HCT116 (cell line): Measurements from ENCODE around the gene STK38L. TPM values are rescaled to one million over a fixed set of nuclear protein-coding genes. Genes with fewer than 3 reads are reported as not detected.
A peak's percentile ranks its signal among the peaks of the same experiment; 100 is the strongest.

Source experiments
- ATAC-seq: fragments of 200-7000 bp; cut with Tn5 transposase; 2 replicates; pipeline ENCODE4 v1.9.1; 2020; ENCODE audit warnings: mild to moderate bottlenecking, moderate library complexity
- BruUV-seq: library from RNA; stranded (reverse); fragments of 400-500 nt; replicated peaks from 2 replicates; lab custom pipeline; 2021; lab: Mats Ljungman, UMichigan
- CTCF ChIA-PET: fragments of 300-600 bp; sonication (Branson Sonifier 250); formaldehyde crosslinking; loops from one replicate; lab custom pipeline; 2021; ENCODE audit warnings: antibody characterized with exemption; lab: Charles Lee
- POLR2A ChIA-PET: fragments of 300-600, 350-600 bp; sonication (Branson Sonifier 250); formaldehyde crosslinking; loops from one replicate; lab custom pipeline; 2021; ENCODE audit warnings: antibody characterized with exemption; lab: Charles Lee
- RAD21 ChIA-PET, 2 experiments: fragments of 300-600 bp; sonication (Branson Sonifier 250); formaldehyde crosslinking; loops; one replicate each; lab custom pipeline; 2023; ENCODE audit warnings: low total read pairs in 2 of 2; ENCODE audit not compliant: uncharacterized antibody in 2 of 2, unreplicated experiment in 2 of 2, low non-redundant PET in 1 of 2; lab: Charles Lee
- DNase-seq: peaks from one replicate; pipeline ENCODE4 v3.0.0-alpha.2; 2010; ENCODE audit warnings: low read depth, low spot score
- H2AFZ ChIP-seq: fragments of 200-600 bp; shearing (Covaris generic), sonication (generic); 2 replicates; pipeline ENCODE4 v1.6.1; 2017; ENCODE audit warnings: low read depth, mixed run types, mixed read lengths, antibody characterized with exemption, low read length; ENCODE audit not compliant: poor library complexity, severe bottlenecking
- H3K27ac ChIP-seq: 2 replicates; pipeline ENCODE4 v1.5.1; 2012; ENCODE audit warnings: low read depth, low read length
- H3K27me3 ChIP-seq: fragments of 200-600 bp; sonication (generic); 2 replicates; pipeline ENCODE4 v1.6.1; 2016; ENCODE audit warnings: mixed run types, low read length, mixed read lengths; ENCODE audit not compliant: insufficient read depth
- H3K36me3 ChIP-seq, 2 experiments: fragments of 200-500 bp in 1 of 2; fragments of 200-600 bp in 1 of 2; sonication (Bioruptor generic) in 1 of 2; sonication (generic) in 1 of 2; 2 replicates each; pipeline versions ENCODE4 v1.5.1 to v1.6.1; 2014 to 2016; ENCODE audit warnings: low read length in 2 of 2, inconsistent platforms in 1 of 2, mixed read lengths in 1 of 2, mixed run types in 1 of 2; ENCODE audit not compliant: insufficient read depth in 2 of 2, control insufficient read depth in 1 of 2
- H3K4me1 ChIP-seq, 2 experiments: fragments of 200-600 bp in 1 of 2; sonication (generic) in 1 of 2; 2 replicates each; pipeline versions ENCODE4 v1.5.1 to v1.6.1; 2012 to 2017; ENCODE audit warnings: low read length in 2 of 2, inconsistent platforms in 1 of 2, mild to moderate bottlenecking in 1 of 2, mixed read lengths in 1 of 2, mixed run types in 1 of 2, moderate library complexity in 1 of 2; ENCODE audit not compliant: insufficient read depth in 2 of 2, control insufficient read depth in 1 of 2
- H3K4me2 ChIP-seq: fragments of 200-600 bp; sonication (generic); 2 replicates; pipeline ENCODE4 v1.6.1; 2017; ENCODE audit warnings: mixed run types, low read length, mixed read lengths
- H3K4me3 ChIP-seq, 2 experiments: fragments of 200-600 bp in 1 of 2; sonication (generic) in 1 of 2; replicated peaks in 1 of 2; 2 replicates each; pipeline ENCODE4 v1.5.1; 2011 to 2016; ENCODE audit warnings: low read length in 2 of 2, control low read depth in 1 of 2, low read depth in 1 of 2, mild to moderate bottlenecking in 1 of 2, mixed read lengths in 1 of 2, mixed run types in 1 of 2
- H3K79me2 ChIP-seq: fragments of 200-600 bp; sonication (generic); 2 replicates; pipeline ENCODE4 v1.6.1; 2017; ENCODE audit warnings: mild to moderate bottlenecking, mixed run types, low read length, moderate library complexity, mixed read lengths; ENCODE audit not compliant: insufficient read depth
- H3K9ac ChIP-seq: fragments of 200-600 bp; sonication (generic); 2 replicates; pipeline ENCODE4 v1.6.1; 2016; ENCODE audit warnings: low read length, mixed read lengths
- H3K9me2 ChIP-seq: fragments of 200-600 bp; sonication (generic), shearing (Covaris generic); 2 replicates; pipeline ENCODE4 v1.6.1; 2017; ENCODE audit warnings: mixed run types, mild to moderate bottlenecking, moderate library complexity; ENCODE audit not compliant: insufficient read depth
- H3K9me3 ChIP-seq, 2 experiments: fragments of 200-500 bp in 1 of 2; fragments of 200-600 bp in 1 of 2; sonication (Bioruptor generic) in 1 of 2; sonication (generic) in 1 of 2; 2 replicates each; pipeline ENCODE4 v1.6.1; 2014 to 2017; ENCODE audit warnings: low read length in 2 of 2, mixed read lengths in 2 of 2, inconsistent platforms in 1 of 2, low read depth in 1 of 2, mild to moderate bottlenecking in 1 of 2, mixed run types in 1 of 2, moderate library complexity in 1 of 2; ENCODE audit not compliant: control insufficient read depth in 1 of 2, insufficient read depth in 1 of 2
- H4K20me1 ChIP-seq: fragments of 200-600 bp; sonication (generic), shearing (Covaris generic); 2 replicates; pipeline ENCODE4 v1.6.1; 2017; ENCODE audit warnings: mixed run types, mild to moderate bottlenecking, moderate library complexity; ENCODE audit not compliant: insufficient read depth
- ATF3 ChIP-seq: IDR thresholded peaks from 2 replicates; pipeline ENCODE4 v1.6.1; 2012
- CBX3 ChIP-seq: IDR thresholded peaks from 2 replicates; pipeline ENCODE4 v1.6.1; 2012; ENCODE audit warnings: low read depth
- CEBPB ChIP-seq: IDR thresholded peaks from 2 replicates; pipeline ENCODE4 v1.6.1; 2012; ENCODE audit warnings: low read depth
- CTCF ChIP-seq, 3 experiments: fragments of 200-600 bp in 1 of 3; sonication (generic) in 1 of 3; IDR thresholded peaks in 2 of 3; conservative IDR thresholded peaks in 1 of 3; 2 replicates each; pipeline ENCODE4 v1.5.1; 2012 to 2017; ENCODE audit warnings: low read depth in 2 of 3, low read length in 2 of 3, antibody characterized with exemption in 1 of 3, borderline replicate concordance in 1 of 3, control low read depth in 1 of 3, mild to moderate bottlenecking in 1 of 3, mixed read lengths in 1 of 3, mixed run types in 1 of 3, moderate library complexity in 1 of 3; ENCODE audit not compliant: insufficient read depth in 1 of 3
- EGR1 ChIP-seq: IDR thresholded peaks from 2 replicates; pipeline ENCODE4 v1.6.1; 2012; ENCODE audit warnings: low read depth
- ELF1 ChIP-seq: IDR thresholded peaks from 2 replicates; pipeline ENCODE4 v1.6.1; 2012; ENCODE audit warnings: low read depth, borderline replicate concordance
- EZH2 ChIP-seq: fragments of 200-600 bp; sonication (generic); IDR thresholded peaks from 2 replicates; pipeline ENCODE4 v1.6.1; 2017; ENCODE audit warnings: antibody characterized with exemption, mixed run types
- FOSL1 ChIP-seq: IDR thresholded peaks from 2 replicates; pipeline ENCODE4 v1.6.1; 2012; ENCODE audit warnings: low read depth
- JUND ChIP-seq: IDR thresholded peaks from 2 replicates; pipeline ENCODE4 v1.6.1; 2012
- POLR2A ChIP-seq: IDR thresholded peaks from 2 replicates; pipeline ENCODE4 v1.7.0; 2011; ENCODE audit warnings: borderline replicate concordance; ENCODE audit not compliant: insufficient read depth, insufficient read length; ENCODE audit errors: extremely low read depth
- POLR2AphosphoS5 ChIP-seq: IDR thresholded peaks from 2 replicates; pipeline ENCODE4 v1.6.1; 2011; ENCODE audit warnings: mild to moderate bottlenecking, low read depth, low read length, moderate library complexity
- RAD21 ChIP-seq: IDR thresholded peaks from 2 replicates; pipeline ENCODE4 v1.6.1; 2012; ENCODE audit warnings: low read depth, mild to moderate bottlenecking
- SIN3A ChIP-seq: IDR thresholded peaks from 2 replicates; pipeline ENCODE4 v1.6.1; 2012; ENCODE audit warnings: low read depth
- SP1 ChIP-seq: IDR thresholded peaks from 2 replicates; pipeline ENCODE4 v1.6.1; 2012; ENCODE audit warnings: low read depth
- SRF ChIP-seq: IDR thresholded peaks from 2 replicates; pipeline ENCODE4 v1.6.1; 2012; ENCODE audit warnings: low read depth
- TCF7L2 ChIP-seq: IDR thresholded peaks from 2 replicates; pipeline ENCODE4 v1.7.0; 2011; ENCODE audit warnings: borderline replicate concordance, inconsistent platforms; ENCODE audit not compliant: insufficient read depth, insufficient read length; ENCODE audit errors: extremely low read depth
- YY1 ChIP-seq: IDR thresholded peaks from 2 replicates; pipeline ENCODE4 v1.6.1; 2011; ENCODE audit warnings: low read length, low read depth, moderate library complexity, mild to moderate bottlenecking; ENCODE audit not compliant: insufficient replicate concordance; ENCODE audit errors: extremely low read depth
- ZNF274 ChIP-seq: fragments of 200-500 bp; sonication (Bioruptor generic); IDR thresholded peaks from 2 replicates; pipeline ENCODE4 v1.6.1; 2014; ENCODE audit warnings: mild to moderate bottlenecking, low read depth, low read length, inconsistent platforms
- intact Hi-C: fragments of 100-400 bp; cut with micrococcal nuclease; formaldehyde crosslinking; loops from 2 replicates; pipeline ENCODE4 v1.10.0; 2022
- total RNA-seq: library from RNA; stranded (reverse); gene quantifications from one replicate; pipeline ENCODE4 v1.2.1, GENCODE V29; 2021; ENCODE audit not compliant: unreplicated experiment
- TF ChIP-seq, protein P1 (sequence below): IDR thresholded peaks from 2 replicates; pipeline ENCODE4 v1.6.1; 2012; ENCODE audit warnings: low read depth
- TF ChIP-seq, protein P2 (sequence below): IDR thresholded peaks from 2 replicates; pipeline ENCODE4 v1.6.1; 2011; ENCODE audit warnings: mild to moderate bottlenecking, low read length, moderate library complexity; ENCODE audit not compliant: insufficient replicate concordance; ENCODE audit errors: extremely low read depth

STK38L gene
- total RNA-seq, 1 experiment from 2014 or later = 23.9 TPM

DNA sequence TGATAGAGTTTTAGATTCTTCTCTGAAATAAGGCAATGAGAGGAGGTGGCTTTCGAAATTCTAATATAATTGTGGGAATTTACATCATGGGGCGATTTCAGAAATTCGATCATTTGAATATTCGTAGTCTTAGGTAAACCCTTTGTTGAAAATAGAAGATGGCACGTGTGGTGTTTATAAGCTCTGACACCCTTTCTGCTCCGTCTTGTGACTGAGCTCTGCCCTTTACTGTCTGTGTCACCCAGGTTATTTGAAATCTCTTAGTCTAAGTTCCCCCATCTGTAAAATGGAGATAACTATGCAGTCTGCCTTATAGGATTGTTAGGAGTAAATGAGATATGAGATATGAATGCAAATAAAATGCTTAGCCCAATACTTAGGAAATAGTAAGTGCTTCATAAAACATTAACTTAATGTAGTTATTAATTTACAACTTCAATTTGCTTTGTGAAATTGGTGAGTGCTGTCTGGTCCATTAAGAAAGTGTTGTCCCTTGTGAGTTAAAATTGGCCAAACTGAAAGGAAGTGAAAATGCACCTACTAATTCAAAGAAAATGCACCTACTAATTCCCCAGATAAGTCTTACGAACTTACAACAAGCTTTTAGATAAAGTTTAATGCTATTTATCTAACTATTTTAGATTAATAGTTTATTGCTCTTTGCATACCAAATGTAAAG lies 90.1 kb downstream of the STK38L start:
- no peaks in the 10 kb centered on the region for H3K9me2 ChIP-seq
- POLR2A ChIA-PET = no interaction called here
- no peaks in the 10 kb centered on the region for H3K9me3 ChIP-seq
- H3K9ac ChIP-seq = peak overlapping the region; percentile 70
- H3K4me1 ChIP-seq = peaks cover 15 to 31% of the 10 kb centered on the region in 2 experiments
- H3K79me2 ChIP-seq = peaks cover 14% of the 10 kb centered on the region
- ATAC-seq (no peak), DNase-seq (no peak)
- H3K27ac ChIP-seq = no peak overlapping the region
- H3K4me2 ChIP-seq = peak overlapping the region; percentile 95
- H2AFZ ChIP-seq = no peak overlapping the region
- H3K4me3 ChIP-seq = peak overlapping the region; percentile 61 to 78
- no peak for TF ChIP-seq SIN3A
- no peak for TF ChIP-seq RAD21
- TF ChIP-seq TCF7L2 = no peak
- TF ChIP-seq, protein P1, sequence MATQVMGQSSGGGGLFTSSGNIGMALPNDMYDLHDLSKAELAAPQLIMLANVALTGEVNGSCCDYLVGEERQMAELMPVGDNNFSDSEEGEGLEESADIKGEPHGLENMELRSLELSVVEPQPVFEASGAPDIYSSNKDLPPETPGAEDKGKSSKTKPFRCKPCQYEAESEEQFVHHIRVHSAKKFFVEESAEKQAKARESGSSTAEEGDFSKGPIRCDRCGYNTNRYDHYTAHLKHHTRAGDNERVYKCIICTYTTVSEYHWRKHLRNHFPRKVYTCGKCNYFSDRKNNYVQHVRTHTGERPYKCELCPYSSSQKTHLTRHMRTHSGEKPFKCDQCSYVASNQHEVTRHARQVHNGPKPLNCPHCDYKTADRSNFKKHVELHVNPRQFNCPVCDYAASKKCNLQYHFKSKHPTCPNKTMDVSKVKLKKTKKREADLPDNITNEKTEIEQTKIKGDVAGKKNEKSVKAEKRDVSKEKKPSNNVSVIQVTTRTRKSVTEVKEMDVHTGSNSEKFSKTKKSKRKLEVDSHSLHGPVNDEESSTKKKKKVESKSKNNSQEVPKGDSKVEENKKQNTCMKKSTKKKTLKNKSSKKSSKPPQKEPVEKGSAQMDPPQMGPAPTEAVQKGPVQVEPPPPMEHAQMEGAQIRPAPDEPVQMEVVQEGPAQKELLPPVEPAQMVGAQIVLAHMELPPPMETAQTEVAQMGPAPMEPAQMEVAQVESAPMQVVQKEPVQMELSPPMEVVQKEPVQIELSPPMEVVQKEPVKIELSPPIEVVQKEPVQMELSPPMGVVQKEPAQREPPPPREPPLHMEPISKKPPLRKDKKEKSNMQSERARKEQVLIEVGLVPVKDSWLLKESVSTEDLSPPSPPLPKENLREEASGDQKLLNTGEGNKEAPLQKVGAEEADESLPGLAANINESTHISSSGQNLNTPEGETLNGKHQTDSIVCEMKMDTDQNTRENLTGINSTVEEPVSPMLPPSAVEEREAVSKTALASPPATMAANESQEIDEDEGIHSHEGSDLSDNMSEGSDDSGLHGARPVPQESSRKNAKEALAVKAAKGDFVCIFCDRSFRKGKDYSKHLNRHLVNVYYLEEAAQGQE = no peak
- TF ChIP-seq CEBPB = no peak
- TF ChIP-seq POLR2AphosphoS5 = no peak
- TF ChIP-seq ATF3 = no peak
- no peak for TF ChIP-seq ELF1
- no peak for TF ChIP-seq JUND
- no peak for TF ChIP-seq POLR2A
- no peak for TF ChIP-seq ZNF274
- TF ChIP-seq YY1 = no peak
- TF ChIP-seq EGR1 = no peak
- no peak for TF ChIP-seq FOSL1
- no peak for TF ChIP-seq CTCF (IDR thresholded peaks at IDR 0.05 in 2 of 3, conservative IDR thresholded peaks at IDR 0.05 in 1 of 3; ENCODE audit: borderline replicate concordance in 1 of 3, insufficient read depth in 1 of 3, low read depth in 2 of 3, low read length in 2 of 3)
- no peak for TF ChIP-seq EZH2
- no peak for TF ChIP-seq SP1
- no peak for TF ChIP-seq SRF
- TF ChIP-seq, protein P2, sequence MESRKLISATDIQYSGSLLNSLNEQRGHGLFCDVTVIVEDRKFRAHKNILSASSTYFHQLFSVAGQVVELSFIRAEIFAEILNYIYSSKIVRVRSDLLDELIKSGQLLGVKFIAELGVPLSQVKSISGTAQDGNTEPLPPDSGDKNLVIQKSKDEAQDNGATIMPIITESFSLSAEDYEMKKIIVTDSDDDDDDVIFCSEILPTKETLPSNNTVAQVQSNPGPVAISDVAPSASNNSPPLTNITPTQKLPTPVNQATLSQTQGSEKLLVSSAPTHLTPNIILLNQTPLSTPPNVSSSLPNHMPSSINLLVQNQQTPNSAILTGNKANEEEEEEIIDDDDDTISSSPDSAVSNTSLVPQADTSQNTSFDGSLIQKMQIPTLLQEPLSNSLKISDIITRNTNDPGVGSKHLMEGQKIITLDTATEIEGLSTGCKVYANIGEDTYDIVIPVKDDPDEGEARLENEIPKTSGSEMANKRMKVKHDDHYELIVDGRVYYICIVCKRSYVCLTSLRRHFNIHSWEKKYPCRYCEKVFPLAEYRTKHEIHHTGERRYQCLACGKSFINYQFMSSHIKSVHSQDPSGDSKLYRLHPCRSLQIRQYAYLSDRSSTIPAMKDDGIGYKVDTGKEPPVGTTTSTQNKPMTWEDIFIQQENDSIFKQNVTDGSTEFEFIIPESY = no peak
- no peak for TF ChIP-seq CBX3
- TF ChIP-seq, all 23 proteins: peak for 0
- ChIA-PET RAD21 (no interaction called here), CTCF (no interaction called here)
- no peaks in the 10 kb centered on the region for H3K36me3 ChIP-seq
- TSS peak; percentile 66 for BruUV-seq
- no peaks in the 10 kb centered on the region for H3K27me3 ChIP-seq
- intact Hi-C loops = no loop called here
- no peaks in the 10 kb centered on the region for H4K20me1 ChIP-seq
